HG02943 (cell line): ENCODE measurements around the gene AMT.
A peak's percentile ranks its signal among the peaks of the same experiment; 100 is the strongest.

ENCODE experiments used
- ATAC-seq: cut with Tn5 transposase; IDR thresholded peaks from one replicate; pipeline ENCODE4 v1.9.1; 2021; ENCODE audit warnings: mild to moderate bottlenecking, low read depth, moderate library complexity; ENCODE audit not compliant: unreplicated experiment

AMT gene

GRCh38 chr3:49422379-49423248 lies at the start of gene AMT:
TSS of gene AMT (minus strand) at chr3:49422473. CDS start at chr3:49422450, 23 bp downstream.
- ATAC-seq, result no peak

- peak; percentile 18 for ATAC-seq
Measured at GRCh38 chr3:49470714-49471420, 48.6 kb upstream of the AMT start.

DNA sequence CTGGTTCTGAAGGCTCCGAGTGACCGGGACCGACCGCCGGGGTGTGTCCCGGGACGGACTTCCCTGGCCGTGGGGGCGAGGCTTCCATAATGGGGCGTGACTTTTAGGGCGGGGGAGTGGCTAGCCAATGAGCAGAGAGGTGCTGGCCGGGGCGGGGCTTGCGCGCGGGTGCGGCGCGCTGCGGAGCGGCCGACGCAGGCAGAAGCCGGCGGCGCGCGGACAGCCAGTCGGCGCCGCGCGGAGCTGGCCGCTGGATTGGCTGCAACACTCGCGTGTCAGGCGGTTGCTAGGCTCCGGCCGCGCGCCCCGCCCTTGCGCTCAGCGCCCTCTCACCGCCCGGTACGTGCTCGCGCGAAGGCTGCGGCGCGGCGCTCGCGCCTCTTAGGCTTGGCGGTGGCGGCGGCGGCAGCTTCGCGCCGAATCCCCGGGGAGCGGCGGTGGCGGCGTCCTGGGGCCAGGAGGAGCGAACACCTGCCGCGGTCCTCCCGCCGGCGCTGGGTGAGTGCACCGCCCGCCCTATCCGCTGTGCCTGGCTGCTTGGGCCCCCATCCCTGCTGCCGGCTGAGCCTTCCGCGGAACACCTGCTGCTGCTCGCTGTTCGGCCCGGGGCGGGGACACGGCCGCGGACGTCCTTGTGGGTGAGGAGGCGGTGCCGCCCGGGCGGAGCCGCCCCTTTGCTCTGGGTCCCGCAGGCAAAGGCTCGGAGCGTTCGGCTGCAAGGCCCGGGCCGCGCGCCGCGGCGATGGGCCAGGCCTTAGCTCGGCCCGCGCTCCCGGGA lies 47.9 kb upstream of the AMT start, which contains the start of gene DAG1:
TSS of gene DAG1 (plus strand) at position 332 of the 778 bp plus-strand sequence. CDS start 40,268 bp downstream, outside the sequence.
- ATAC-seq, result peak; percentile 77

DNA sequence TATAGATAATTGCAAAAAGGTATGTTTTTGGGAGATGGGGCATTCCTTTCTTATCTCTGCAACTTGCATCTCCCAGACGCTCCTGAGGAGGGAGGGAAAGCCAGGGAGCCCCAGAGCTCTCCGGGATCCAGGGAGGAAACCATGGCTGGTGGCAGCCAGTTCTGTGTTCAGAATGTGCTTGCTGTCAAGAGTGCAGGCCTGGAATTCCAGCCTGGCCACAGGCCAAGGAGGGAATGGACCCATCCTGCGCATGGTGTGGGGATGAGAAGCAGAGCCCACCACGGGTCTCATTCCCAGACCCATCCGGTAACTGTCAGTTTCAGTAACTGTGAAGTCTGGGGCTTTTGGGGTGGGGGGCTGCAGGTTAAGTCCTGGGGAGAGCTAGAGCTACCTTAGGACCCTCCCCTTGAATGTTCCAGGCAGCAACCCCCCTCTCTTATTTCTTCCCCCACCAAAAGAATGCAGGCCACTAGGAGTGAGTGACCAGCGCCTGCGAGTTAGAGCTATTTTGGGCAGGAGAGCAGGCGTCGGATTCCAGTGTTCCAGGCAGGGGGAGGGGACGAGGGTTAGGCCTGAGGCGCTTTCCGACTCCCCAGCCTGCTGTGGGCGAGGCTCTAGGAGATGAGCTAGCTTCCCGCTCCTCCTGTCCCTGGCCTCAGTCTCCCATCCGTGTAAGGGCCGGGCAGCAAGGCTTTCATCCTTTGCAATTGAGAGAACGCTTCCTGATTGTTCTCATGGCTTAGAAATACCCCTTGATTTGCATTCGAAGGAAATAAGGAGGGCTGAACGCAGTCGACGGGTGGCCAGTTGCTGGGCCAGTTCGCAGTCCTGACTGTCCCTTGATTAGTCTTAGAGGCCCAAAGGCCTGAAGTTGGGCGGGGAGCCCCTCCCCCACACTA lies 47.0 kb upstream of the AMT start:
- no peak for ATAC-seq

GRCh38 chr3:49466085-49466484 lies 43.8 kb upstream of the AMT start:
- ATAC-seq, result no peak

DNA sequence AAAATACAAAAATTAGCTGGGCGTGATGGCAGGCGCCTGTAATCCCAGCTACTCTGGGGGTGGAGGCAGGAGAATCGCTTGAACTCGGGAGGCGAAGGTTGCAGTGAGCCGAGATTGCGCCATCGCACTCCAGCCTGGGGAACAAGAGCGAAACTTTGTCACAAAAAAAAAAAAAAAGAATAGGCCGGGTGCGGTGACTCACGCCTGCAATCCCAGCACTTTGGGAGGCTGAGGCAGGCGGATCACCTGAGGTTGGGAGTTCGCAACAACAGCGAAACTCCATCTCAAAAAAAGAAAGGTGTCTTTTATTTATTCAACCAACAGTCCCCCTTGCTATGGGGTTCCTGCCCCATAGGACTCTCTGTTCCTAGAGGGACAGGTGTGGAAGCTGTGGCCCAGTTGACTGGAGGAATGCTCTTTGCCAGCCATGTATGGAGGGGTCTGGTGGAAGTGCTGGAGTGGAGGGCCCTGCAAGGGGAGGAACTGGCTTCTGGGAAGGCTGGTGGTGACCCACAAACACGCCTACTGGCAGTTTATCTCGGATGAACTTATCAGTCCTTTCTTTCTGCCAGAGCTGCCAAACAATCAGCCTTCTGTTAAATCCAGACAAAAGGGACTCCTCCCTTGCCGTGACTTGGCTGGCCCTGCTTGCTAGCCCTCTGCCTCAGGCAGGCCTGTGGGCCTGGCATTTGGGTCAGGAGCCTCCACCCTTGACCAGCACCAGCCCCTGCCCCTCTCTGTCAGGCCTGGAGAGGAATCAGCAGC lies 43.2 kb upstream of the AMT start:
- ATAC-seq, result no peak

- no peak for ATAC-seq
Measured at GRCh38 chr3:49462222-49462621, 39.9 kb upstream of the AMT start.

DNA sequence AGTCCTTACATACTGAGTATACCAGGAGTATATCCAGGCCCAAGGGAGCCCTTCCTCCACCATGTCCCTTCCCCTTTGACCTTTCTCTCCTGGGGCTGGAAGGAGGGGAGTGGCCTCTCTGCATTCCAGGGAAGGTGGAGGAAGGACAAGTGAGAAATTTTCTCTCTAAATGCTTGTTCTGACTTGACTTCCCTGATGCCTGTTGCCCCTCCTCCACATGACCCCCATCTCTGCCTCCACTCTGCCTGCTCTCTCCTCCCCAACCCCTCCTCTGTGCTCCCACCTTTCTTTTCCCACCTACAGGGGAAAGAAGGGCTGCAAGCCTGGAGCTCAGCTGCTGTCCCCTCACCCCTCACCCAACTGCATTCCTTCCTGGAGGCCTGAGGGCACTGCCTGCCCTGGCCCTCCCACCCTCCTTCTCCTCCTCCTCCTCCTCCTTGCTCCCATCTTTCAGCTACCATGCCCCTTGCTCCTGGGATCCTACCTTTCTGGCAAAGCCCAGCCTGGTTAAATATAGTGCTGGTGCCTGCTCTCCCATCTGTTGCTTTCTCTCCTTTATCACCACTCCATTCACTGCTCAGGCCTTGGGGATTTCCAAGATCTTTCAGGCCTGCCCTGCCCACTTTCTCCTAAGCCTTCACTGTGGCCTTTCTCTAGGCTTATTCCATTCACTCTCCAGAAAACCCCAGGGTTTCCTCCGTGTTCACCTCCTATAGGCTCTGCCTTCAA lies 39.3 kb upstream of the AMT start:
- no peak for ATAC-seq

DNA sequence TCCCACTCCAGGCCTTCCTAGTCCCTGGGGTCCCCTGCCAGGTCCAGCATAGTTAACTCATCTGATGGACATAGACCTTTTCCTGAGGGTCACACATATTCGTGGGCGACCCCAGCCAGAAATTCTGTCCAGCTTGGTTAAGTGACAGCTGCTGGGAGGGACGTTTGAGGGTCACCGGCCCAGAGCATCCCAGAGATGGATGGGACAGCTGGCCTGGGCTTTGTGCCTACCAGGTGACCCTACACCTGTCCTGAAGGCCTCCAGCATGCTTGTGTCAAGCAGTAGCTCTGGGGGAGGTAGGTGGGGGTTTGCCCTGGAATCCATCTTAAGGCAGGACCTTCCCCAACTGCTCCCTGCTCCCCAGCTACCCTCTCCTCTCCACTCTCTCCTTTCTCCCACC lies 38.7 kb upstream of the AMT start:
- no peak for ATAC-seq

GRCh38 chr3:49460188-49460890 lies 38.1 kb upstream of the AMT start:
- ATAC-seq, result no peak

GRCh38 chr3:49456466-49456865 lies 34.2 kb upstream of the AMT start:
- no peak for ATAC-seq

DNA sequence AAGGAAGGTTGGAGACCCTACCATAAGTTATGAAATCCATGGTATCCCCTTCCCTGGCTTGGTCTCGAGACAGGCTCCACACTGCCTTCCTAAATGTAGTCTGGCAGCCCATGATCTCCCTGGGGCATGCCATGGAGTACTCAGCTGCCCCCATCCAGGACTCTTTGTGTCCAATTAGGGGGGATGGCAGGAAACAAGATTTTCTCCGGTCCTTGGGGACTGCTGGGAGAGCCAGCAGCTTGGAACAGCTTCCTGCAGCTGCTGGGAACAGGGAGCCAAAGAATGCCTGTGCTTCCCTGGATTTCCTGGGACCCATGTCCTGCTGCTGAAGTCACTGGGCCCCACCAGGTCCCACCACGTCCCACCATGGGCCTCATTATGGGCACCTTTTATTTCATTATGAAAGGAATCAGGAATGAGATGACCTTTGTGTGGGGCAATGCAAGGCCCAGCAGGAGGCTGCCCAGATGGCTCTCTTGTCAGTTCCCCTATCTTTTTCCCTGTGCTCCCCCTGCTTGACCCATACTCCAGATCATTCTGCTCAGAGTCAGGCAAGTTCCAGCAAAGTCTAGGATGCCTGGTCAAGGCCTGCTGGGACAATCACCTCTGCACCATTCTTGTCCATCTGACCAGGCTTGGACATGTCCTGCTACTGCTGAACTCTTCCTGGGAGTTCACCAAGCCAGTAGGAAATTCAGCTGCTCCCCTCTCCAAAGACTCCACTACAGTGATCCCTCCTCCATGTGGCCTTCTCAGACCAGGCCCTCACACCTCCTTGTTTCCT lies 32.8 kb upstream of the AMT start:
- no peak for ATAC-seq

DNA sequence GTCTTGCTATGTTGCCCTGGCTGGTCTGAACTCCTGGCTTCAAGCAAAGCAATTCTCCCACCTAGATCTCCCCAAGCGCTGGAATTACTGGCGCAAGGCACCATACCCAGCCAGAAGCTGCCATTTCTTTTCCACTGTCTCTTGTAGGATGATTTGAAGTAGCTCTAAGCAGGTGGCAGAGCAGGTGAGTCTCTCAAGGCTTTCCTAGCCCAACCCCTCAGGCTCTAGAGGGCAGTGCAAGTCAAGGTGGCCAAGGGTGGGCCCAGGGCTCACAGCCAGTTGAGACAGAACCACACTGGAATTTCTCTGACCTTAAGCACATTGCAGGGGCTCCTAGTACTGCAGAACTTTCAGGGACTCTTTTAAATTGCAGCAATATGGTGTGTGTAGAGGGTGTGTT lies 32.2 kb upstream of the AMT start:
- ATAC-seq, result no peak

- no peak for ATAC-seq
Measured at GRCh38 chr3:49453621-49454020, 31.3 kb upstream of the AMT start.

DNA sequence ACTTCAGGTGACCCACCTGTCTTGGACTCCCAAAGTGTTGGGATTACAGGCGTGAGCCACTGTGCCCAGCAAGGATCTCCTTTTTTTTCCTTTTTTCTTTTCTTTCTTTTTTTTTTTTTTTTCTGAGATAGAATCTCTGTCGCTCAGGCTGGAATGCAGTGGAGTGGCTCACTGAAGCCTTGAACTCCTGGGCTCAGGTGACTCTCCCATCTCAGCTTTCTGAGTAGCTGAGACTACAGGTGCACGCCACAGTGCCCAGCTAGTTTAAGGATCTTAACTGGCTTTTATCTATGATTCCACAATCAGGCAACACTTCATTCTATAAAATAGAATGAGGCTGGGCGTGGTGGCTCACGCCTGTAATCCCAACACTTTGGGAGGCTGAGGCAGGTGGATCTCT lies 23.1 kb upstream of the AMT start:
- ATAC-seq, result no peak

- no peak for ATAC-seq
Measured at GRCh38 chr3:49434731-49435130, 12.5 kb upstream of the AMT start.

- ATAC-seq, result no peak
Measured at GRCh38 chr3:49428752-49429080, 6.4 kb upstream of the AMT start.
